Measurements from ENCODE around the gene FBN1.

FBN1 gene

DNA sequence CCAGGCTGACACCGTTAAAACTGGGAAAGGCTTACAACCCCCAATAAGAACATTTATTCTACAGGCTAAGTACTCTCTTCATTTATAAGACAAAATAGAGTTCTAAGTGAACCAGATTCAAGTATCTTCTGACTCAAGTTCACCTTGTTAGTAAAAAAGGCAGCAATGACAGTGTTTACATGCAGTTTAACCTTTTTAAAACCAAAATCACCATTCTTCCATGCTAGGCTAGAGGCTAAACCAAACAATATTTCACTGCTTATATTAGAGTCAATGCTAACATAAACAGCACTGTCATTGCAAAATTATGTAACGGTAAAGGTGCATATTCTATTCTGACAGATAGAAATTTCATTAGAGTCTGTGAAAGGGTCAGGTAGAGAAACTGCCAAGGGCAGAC is 118.0 kb downstream of the FBN1 start:
- DNase-seq (ENCODE audit: low read depth, low spot score) = no peak
- H3K27ac ChIP-seq = no peak overlapping the region

DNA sequence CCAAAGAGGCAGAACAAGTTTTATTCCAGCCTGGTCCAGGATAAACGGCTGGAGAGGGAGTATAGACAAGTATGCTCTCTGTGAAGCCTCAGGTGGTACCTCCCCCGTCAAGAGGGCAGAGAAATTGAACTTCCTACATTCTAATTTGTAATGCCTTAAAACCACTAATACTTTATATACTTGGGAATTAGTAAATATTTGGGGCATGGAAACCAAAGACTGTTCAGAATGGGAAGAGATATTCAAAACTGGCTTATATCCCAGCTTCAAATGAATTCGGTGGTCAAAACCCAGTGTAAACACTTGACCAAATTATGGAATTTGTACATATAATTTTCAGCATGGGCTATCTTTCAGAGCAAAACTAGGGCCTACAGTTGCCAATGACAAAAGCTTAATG is 122.6 kb downstream of the FBN1 start:
- DNase-seq (ENCODE audit: low read depth, low spot score) = no peak
- no peak overlapping the region for H3K27ac ChIP-seq

DNA sequence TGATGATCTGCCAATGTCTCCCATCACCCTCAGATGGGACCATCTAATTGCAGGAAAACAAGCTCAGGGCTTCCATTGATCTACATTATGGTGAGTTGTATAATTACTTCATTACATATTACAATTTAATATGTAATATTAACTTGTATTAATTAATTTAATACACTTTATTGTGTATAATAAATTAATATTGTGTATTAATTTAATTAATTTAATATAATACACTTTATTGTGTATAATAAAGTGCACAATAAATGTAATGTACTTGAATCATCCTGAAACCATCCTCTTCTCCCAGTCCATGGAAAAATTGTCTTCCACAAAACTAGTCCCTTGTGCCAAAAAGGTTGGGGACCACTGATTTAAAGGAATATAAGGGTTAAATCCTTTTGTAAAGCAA is 123.4 kb downstream of the FBN1 start:
- no peak overlapping the region for H3K27ac ChIP-seq
- DNase-seq (ENCODE audit: low read depth, low spot score) = no peak

DNA sequence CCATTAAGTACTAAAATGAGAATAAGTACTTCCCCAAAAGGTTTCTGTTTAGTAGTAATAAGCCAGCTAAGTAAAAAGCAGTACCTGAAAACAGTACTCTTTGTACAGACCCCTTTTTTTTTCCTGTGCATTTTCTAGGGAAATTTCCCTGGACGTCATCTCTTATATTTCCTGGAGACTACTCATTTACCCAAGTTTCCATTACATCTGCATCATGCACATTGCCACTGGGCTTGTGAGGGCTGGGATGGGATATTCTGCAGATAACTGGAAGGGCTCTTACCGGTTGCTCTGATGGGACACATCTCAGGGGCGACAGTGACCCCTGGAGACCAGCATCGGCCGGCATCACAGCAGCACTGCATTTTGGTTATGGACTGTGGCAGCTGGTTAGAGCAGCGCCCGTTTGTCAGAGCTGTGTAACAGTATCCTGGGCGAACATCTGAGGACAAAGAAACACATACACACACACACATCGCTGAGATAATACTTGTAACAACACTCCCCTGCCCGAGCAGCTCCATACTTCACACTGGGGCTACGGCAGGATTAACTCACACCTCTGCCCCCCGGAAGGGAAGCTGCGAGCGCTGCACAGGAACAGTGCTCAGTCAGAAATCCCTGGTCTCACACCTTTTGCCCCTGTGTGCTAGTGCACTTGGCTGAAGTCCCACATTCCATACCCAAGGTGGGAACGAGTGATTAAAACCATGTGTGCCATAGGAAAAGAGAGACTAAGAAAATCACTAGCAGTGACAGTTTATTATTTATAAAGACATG is 124.9 kb downstream of the FBN1 start:
- no peak overlapping the region for H3K27ac ChIP-seq
- DNase-seq (ENCODE audit: low read depth, low spot score) = no peak

DNA sequence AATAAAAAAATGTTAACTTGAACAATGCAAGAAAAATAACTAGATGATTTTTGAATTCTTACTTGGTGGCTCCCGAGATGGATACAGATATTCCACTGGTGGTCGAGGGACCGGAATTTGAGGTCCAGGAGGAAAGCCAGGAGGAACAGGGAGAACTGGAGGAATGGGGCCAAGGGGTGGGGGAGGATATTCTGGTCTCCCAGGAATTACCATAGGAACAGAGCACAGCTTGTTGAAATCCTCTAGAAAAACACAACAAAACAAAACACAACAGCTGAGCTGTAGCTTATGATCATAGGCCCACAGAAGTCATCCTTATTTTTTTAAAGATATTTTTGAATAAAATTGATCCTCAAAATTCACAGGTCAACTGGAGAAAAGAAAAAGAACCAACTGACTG is 129.4 kb downstream of the FBN1 start:
- H3K27ac ChIP-seq = no peak overlapping the region
- DNase-seq (ENCODE audit: low read depth, low spot score) = no peak

DNA sequence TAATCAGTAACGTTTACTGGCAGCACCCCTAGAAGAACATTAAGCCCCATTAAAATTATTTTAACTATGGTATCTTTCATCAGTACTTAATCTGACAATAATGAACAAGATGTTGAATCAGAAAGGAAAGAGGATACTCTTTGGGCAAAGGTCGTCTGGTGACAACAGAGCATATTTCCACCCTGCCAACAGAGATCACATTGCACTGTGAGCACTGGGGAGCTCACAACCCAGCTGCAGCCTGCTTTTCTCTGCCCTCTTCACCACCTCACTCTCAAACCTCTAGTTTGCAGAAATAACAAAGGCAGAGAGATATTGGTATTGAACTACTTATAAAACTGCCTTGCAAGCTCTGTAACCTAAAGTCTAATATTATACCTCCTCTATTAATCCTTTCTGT is 130.0 kb downstream of the FBN1 start:
- H3K27ac ChIP-seq = no peak overlapping the region
- no peak for DNase-seq (ENCODE audit: low read depth, low spot score)

DNA sequence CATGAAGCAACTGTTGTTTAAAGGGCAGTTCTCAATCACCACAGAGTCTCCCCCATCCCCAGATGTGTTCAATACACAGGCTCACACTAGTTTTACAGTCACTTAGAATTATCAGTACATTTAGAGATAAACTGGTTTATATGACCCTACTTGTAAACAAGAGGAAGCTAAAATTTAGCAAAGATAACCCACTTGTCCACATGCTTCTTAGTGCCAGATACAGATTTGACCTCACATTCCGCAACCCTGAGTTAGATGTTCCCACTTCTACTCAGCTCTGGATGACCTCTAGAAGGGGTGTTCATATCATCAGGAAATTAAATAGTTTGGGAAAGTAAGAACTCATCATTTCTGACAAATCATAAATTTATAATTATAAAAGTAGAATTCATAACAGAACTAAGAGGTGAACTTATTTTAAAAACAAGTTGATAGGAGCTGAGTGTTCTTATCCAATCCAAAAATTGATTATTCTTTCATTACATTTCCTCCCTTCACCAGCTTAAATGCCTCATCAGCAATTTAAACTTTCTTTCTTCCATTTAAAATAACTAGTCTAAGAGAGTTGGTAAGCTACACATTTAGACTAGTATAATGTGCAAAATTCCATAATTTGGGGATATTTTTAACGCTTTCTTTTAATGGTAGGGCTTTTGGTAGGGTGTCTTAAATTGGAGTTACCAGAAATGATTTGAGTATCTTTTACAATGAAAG is 131.2 kb downstream of the FBN1 start:
- no peak for DNase-seq (ENCODE audit: low read depth, low spot score)
- no peak overlapping the region for H3K27ac ChIP-seq

DNA sequence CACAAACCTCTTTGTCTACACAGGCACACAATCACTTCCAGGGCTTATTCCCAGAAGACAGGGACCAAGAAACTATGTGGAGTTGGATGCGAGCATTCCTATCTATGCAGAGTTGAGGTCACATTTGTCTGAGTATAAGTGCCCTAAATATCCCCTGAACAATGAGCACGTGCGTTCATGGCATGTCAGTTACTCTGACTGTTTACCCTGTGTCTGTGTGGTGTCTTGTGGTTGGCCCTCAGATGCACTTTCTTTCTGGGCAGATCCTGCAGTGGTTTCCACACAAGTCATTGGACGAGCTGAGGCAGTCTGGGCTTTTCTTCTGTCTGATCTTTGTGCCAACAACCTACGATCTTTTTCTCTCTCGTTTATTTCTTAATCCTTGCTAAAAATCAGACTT is 134.5 kb downstream of the FBN1 start:
- no peak for DNase-seq (ENCODE audit: low read depth, low spot score)
- H3K27ac ChIP-seq = no peak overlapping the region

DNA sequence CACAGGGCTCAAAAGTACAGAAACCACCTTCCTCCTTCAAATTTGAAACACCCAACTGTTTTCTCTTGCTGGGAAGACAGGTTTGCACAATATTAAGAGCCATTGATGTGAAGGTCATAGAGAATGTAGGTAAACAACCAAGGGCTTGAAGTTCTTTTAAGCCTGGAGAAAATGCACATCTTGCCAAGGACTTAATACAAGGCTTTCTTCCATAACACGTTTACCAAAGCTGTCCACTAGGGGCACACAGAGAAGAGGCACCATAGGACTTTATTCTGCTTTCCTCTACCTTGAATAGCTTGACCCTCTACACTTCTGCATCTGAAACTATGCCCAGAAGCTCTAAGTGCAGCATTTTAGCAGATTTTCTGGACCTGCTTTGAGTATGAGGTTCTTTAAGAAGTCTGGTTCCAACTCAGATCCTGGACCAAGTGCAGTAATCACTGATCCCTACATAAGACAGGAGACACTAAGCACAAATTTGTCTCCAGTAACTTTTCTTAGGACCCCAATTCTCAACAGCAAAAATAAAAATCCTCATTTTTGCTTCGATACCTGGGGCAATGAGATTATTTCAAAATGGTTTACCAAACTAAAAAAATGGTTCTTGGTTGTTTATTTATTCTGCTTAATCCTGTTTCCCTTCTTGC is 138.0 kb downstream of the FBN1 start:
- DNase-seq (ENCODE audit: low read depth, low spot score) = peak; percentile 2

DNA sequence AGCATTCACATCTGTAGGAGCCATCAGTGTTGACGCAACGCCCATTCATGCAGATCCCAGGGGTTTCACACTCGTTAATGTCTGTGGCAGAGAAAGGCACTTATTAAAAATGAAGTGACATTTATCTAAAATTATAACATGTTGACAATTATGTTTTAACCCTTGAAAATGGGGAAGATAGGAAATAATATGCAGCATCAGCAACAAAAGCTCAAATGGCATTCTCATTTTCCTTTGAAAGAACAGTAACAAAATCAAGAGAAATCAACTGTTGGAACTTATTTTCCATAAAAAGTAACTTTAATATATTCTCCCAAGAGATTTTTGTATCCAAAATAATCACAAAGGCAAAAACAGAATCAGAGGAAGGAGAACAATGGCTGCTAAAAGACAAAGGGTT is 140.4 kb downstream of the FBN1 start:
- no peak overlapping the region for H3K27ac ChIP-seq

More for the DNA sequence above, 138.0 kb downstream of the FBN1 start:
- no peak overlapping the region for H3K27ac ChIP-seq

DNA sequence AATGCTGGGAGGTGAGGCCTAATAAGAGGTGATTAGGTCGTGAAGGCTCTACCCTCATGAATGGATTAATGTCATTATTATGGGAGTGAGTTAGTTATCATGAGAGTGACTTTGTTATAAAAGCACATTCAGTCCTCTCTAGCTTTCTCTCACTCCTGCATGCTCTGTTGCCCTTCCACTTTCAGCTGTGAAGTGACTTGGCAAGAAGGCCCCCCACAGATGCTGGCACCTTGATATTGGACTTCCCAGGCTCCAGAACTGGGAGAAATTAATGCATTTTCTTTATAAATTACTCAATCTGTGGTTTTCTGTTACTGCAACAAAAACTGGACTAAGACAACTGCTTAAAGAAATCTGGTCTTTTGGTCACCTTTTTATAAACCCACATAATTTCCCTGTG is 144.3 kb downstream of the FBN1 start:
- no peak overlapping the region for H3K27ac ChIP-seq
- no peak for DNase-seq (ENCODE audit: low read depth, low spot score)

More for the DNA sequence above, 140.4 kb downstream of the FBN1 start:
- no peak for DNase-seq (ENCODE audit: low read depth, low spot score)

DNA sequence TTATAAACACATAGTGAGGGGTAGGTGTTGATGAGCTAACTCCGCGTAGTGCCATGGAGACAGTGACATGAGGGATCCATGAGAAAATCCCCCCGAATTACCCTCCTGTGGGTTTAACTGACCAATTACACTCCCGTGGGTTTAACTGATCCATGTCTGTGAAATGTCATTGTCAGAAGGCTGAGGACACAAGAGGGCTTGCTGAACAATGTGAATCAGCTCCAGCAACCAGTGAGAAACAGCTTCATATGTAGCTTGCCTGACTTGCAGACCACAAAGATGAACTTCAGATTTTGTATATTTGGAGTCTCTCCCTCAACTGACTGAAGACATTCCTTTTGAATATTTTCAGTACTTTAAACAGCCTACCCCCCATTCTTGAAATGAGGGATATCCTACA is 144.9 kb downstream of the FBN1 start:
- no peak for DNase-seq (ENCODE audit: low read depth, low spot score)
- H3K27ac ChIP-seq = no peak overlapping the region

DNA sequence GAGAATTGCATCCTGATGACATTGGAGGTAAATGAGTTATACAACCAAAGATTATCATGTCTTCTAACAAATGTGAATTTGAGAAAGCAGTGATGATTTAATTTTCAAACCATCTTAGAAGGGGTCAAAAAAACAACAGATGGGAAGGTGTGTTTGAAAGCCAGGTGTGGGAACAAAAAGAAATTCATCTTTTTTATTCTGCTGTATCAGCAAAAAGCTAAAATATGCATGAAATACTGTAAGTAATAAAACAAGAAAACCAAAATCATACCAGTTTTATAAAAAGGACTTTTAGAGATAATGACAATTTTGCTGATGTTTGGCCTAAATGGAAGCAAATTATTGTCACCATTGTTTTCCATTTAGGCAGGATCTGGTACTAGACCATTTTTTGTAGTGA is 145.5 kb downstream of the FBN1 start:
- no peak for DNase-seq (ENCODE audit: low read depth, low spot score)
- no peak overlapping the region for H3K27ac ChIP-seq

DNA sequence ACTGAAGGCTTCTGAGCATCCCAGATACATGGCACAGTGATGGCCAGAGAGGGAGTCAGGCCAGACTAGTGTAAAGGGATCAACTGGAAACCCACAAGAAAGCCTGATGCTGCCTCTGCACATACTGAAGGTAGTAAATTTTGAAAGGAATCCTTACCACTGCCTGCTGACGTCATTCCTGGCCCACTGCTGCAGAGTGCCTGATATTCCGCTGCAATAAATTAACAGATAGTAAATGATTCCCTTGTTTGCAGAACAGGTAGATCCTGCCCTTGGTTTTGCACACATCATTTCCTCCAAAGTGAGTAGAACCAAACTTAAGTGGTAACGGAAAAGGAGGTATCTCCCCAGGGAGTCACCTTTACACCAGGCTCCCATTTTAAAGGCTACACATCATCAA is 146.7 kb downstream of the FBN1 start:
- DNase-seq (ENCODE audit: low read depth, low spot score) = no peak
- H3K27ac ChIP-seq = no peak overlapping the region

DNA sequence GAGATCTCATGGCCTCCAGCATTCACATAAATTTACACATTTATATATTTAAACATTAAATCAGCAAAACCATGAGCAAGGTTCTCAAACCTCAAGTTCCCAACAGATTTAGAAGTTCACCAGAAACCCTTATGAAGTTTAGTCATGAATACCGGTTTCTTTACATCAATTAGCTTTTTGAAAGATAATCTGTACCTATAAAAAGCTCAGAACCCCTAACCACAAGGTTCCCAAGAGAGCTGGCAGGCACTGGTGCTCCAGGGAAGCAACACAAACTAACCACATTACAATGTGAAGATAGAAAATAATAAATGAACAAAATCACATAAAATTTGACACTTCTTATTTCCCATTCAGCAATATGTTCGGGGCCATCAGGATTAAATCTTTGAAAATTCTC is 150.9 kb downstream of the FBN1 start:
- H3K27ac ChIP-seq = no peak overlapping the region
- no peak for DNase-seq (ENCODE audit: low read depth, low spot score)

DNA sequence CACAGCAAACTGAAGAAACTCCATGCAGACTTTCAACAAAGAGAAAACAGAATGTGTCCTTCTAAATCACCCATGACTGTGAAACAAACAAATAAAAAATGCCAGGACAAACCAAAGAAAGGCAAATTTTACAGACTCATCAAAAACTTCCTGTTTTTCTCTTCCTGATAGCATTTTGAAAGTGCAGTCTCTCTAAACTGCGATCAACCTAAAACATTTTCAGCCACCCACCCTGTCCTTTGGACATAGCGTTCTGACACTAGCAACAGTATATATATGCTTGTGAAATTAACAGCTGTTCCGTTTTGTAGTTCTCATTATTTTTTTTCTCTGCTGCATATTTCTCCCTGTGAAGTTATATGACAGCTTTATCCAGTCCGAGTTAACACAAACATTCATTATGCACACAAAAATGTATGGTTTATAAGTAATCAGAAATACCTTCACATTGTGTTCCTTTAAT is 151.7 kb downstream of the FBN1 start:
- DNase-seq (ENCODE audit: low read depth, low spot score) = no peak
- H3K27ac ChIP-seq = no peak overlapping the region

DNA sequence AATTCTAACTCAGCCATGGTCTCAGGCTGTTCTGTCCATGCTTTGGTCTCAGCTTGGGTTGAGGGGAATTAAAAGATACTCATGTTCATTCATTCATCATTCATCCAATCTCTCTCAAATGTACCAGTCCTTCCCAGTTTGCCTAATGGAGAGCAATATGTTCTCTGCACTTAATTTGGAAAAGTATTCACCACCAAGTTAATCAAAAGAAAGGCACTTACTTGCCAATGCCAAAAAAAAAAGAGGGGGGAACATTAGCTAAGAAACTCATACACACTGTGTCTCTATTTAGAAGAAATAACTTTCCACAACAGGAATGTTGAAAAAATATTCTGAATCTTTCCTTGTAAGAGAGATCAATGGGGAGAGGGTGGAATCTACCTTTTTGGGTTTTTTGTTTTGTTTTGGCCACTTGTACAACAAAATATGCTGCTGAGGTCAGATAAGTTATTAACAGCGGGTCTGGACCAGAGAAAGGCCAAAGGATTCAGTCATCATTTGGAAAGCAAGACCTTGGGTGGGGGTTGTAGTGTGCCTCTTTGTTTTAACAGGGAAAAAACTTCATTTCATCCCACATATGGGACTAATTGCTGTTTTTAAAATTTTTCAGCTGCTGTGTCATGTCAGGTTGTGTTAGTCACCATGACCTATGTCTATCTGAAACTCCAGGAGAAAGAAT is 152.3 kb downstream of the FBN1 start:
- DNase-seq (ENCODE audit: low read depth, low spot score) = no peak
- no peak overlapping the region for H3K27ac ChIP-seq

DNA sequence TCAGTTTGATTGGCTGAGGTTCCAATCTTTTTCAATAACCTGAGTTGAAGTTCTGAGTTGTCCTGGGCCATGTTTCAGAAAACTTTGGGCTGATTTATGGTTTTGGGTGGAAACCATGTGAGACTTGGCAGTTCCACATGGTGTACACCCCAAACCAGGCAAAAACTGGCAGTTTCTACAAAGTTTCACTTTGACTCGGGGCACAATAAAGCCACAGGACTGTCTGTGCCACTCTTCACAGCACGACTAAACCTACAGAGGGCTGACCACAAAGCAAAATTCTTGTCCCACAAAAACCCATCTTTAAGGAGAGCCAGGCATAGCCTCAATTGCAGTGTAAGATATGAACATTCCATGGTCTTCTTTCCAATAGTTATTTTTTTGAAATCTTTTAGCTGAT is 159.3 kb downstream of the FBN1 start:
- no peak for DNase-seq (ENCODE audit: low read depth, low spot score)
- no peak overlapping the region for H3K27ac ChIP-seq

DNA sequence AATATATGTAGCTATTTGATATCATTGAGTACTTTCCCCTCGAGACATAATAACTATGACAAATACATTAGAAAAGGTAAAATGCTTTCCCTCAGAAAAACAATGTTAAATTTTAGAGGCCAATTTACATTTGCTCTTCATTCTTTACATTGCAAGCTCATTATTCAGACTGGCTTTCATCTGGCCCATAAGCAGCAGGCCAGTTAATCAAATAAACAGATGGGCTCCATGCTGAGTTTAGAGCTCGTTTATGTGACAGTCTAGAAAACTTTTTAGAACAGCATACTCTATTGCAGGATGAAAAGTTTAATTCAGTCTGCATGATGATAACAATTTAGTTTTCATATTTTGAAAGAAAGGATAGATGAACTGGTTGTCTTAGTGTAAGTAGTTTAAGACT is 163.7 kb downstream of the FBN1 start:
- no peak overlapping the region for H3K27ac ChIP-seq
- no peak for DNase-seq (ENCODE audit: low read depth, low spot score)

DNA sequence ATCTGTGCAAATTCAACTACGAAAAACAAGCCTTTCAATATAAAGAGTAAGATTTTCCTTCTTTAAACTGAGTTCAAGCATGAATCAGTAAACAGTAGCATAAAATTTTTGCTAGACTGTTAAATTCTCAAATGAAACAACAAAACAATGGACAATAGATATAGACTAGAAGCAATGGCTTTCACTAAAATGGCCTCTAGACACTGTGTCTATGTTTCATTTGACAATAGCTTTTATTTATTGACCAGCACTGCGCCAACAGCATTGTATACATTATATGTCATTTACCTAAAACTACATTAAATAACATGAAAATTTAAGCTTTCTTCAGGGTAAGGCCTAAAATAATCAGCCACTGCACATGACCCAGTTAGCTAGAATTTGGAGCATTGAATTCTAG is 165.8 kb downstream of the FBN1 start:
- no peak overlapping the region for H3K27ac ChIP-seq
- no peak for DNase-seq (ENCODE audit: low read depth, low spot score)

DNA sequence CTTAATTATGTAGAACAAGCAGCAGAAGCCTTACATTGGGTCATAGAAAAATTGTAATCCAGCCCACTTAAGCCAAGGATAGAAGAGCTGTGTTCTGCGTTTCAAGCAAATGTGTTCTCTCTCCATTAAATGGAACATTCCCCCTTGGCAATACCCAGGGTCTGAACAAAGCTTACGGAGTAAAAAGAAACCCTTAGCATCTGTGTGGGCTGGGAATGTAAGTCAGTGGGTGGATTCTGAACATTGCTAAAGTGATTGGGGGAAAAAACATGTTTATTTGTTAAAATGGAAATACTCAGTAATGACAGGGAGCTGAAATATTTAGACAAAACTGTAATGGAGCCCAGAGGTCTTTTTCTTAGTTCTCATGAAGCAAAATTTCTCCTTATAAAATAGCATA is 166.9 kb downstream of the FBN1 start:
- no peak for DNase-seq (ENCODE audit: low read depth, low spot score)
- no peak overlapping the region for H3K27ac ChIP-seq
